ENCODE measurements around the gene YAF2.

DNA sequence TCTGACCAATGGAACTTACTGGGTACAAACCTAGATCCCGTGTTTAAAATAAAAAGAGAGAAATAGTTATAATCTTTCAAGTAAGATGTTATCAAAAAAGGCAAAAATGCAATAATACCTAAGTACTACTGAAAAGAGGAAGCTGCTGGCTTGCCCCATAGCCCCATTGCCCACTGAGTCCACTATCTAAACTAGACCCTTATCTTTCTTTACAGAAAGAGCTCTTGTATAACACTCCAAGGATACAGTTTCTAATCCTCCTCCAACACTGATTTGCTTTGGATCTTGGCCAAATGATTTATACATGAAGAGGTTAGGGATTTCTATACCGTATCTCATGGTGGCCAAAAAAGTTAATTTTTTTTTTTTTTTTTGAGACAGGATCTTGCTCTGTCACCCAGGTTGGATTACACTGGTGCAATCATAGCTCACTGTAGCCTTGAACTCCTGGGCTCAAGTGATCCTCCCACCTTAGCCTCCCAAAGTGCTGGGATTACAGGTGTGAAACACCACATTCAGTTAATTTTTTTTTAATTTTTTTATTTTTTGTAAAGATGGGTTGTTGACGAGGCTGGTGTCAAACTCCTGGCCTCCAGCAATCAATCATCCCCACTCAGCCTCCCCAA lies 96.0 kb downstream of the YAF2 start:
- TF ChIP-seq, protein P1, sequence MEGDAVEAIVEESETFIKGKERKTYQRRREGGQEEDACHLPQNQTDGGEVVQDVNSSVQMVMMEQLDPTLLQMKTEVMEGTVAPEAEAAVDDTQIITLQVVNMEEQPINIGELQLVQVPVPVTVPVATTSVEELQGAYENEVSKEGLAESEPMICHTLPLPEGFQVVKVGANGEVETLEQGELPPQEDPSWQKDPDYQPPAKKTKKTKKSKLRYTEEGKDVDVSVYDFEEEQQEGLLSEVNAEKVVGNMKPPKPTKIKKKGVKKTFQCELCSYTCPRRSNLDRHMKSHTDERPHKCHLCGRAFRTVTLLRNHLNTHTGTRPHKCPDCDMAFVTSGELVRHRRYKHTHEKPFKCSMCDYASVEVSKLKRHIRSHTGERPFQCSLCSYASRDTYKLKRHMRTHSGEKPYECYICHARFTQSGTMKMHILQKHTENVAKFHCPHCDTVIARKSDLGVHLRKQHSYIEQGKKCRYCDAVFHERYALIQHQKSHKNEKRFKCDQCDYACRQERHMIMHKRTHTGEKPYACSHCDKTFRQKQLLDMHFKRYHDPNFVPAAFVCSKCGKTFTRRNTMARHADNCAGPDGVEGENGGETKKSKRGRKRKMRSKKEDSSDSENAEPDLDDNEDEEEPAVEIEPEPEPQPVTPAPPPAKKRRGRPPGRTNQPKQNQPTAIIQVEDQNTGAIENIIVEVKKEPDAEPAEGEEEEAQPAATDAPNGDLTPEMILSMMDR (IDR thresholded peaks at IDR 0.05) = no peak
- TF ChIP-seq, protein P2, sequence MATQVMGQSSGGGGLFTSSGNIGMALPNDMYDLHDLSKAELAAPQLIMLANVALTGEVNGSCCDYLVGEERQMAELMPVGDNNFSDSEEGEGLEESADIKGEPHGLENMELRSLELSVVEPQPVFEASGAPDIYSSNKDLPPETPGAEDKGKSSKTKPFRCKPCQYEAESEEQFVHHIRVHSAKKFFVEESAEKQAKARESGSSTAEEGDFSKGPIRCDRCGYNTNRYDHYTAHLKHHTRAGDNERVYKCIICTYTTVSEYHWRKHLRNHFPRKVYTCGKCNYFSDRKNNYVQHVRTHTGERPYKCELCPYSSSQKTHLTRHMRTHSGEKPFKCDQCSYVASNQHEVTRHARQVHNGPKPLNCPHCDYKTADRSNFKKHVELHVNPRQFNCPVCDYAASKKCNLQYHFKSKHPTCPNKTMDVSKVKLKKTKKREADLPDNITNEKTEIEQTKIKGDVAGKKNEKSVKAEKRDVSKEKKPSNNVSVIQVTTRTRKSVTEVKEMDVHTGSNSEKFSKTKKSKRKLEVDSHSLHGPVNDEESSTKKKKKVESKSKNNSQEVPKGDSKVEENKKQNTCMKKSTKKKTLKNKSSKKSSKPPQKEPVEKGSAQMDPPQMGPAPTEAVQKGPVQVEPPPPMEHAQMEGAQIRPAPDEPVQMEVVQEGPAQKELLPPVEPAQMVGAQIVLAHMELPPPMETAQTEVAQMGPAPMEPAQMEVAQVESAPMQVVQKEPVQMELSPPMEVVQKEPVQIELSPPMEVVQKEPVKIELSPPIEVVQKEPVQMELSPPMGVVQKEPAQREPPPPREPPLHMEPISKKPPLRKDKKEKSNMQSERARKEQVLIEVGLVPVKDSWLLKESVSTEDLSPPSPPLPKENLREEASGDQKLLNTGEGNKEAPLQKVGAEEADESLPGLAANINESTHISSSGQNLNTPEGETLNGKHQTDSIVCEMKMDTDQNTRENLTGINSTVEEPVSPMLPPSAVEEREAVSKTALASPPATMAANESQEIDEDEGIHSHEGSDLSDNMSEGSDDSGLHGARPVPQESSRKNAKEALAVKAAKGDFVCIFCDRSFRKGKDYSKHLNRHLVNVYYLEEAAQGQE (IDR thresholded peaks at IDR 0.05; ENCODE audit: insufficient read depth in 1 of 2, low read depth in 2 of 2, low read length in 1 of 2) = no peak

Data from Panc1 (cell line).